K562 (cell line): Measurements from ENCODE around the gene ZYG11A.

Source experiments
- CCAR2 ChIP-seq: fragments of 200-400 bp; formaldehyde crosslinking; IDR thresholded peaks from 2 replicates; pipeline ENCODE4 v1.6.1; 2017; ENCODE audit warnings: mild to moderate bottlenecking, low read depth, low read length
- CHD4 ChIP-seq: fragments of 200-600 bp; sonication (generic); IDR thresholded peaks from 3 replicates; pipeline ENCODE4 v1.6.1; 2012; ENCODE audit warnings: low read depth, mild to moderate bottlenecking, mixed read lengths, low read length, inconsistent platforms; ENCODE audit not compliant: insufficient read depth, insufficient replicate concordance, poor library complexity, severe bottlenecking
- E4F1 ChIP-seq: fragments of 250-450 bp; sonication (Bioruptor Pico); IDR thresholded peaks from 2 replicates; pipeline ENCODE4 v1.5.0; 2021; ENCODE audit warnings: mild to moderate bottlenecking, borderline replicate concordance
- MTA2 ChIP-seq: fragments of 450-650 bp; IDR thresholded peaks from 2 replicates; pipeline ENCODE4 v1.6.1; 2016; ENCODE audit warnings: low read depth
- NFYB ChIP-seq: IDR thresholded peaks from 2 replicates; pipeline ENCODE4 v1.6.1; 2011; ENCODE audit warnings: mild to moderate bottlenecking, moderate library complexity; ENCODE audit not compliant: insufficient read length; ENCODE audit errors: extremely low read depth
- ZNF224 ChIP-seq: sonication (generic); formaldehyde crosslinking; IDR thresholded peaks from 2 replicates; pipeline ENCODE4 v1.8.0; 2022; ENCODE audit warnings: mild to moderate bottlenecking, missing genetic modification reagents
- ZNF766 ChIP-seq: fragments of 200-800 bp; sonication (Bioruptor generic); conservative IDR thresholded peaks from 2 replicates; pipeline ENCODE4 v1.6.1; 2016; ENCODE audit warnings: missing genetic modification characterization, missing compliant biosample characterization
- TF ChIP-seq, protein P1 (sequence below): fragments of 150-350 bp; conservative IDR thresholded peaks from 2 replicates; pipeline ENCODE4 v1.6.1; 2014; ENCODE audit warnings: low read length
- TF ChIP-seq, protein P2 (sequence below), 3 experiments: IDR thresholded peaks in 2 of 3; conservative IDR thresholded peaks in 1 of 3; 2 replicates each; pipeline ENCODE4 v1.5.1; 2011 to 2012; ENCODE audit warnings: low read length in 3 of 3, mild to moderate bottlenecking in 3 of 3, control low read depth in 2 of 3, improper control_type of control experiment in 1 of 3, inconsistent platforms in 1 of 3, low read depth in 1 of 3, mixed read lengths in 1 of 3, moderate library complexity in 1 of 3; ENCODE audit not compliant: insufficient read depth in 2 of 3

DNA sequence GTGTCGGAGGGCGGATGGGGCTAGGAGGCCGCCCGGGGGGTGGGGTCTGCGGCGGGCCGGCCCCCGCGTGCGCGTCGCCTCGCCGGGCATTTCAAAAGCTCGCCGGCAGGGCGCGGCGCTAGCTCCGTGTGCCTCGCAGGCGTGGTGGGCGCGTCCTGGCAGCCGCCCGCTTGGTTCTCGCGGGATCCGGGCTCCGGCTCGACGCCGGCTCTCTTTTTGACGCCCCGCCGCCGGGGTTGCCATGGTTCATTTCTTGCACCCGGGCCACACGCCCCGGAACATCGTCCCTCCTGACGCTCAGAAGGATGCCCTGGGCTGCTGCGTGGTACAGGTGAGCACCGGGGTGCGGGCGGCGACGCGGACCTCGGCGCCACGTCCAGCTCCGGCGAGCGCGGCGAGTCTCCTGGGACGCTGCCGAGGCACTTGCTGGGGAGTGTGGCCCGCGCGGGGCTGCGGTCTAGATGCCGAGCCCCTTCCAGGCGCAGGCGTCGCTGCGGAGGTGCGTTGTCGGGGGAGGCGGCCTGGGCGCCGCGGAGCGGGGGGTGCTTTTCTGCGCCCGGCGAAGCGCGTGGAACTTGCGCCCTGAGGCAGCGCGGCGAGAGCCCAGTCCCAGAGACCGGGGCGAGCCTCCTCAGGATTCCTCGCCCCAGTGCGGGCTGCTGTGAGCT lies at the start of gene ZYG11A:
- TF ChIP-seq E4F1 (CRISPR knock-in tag), result no peak
- TF ChIP-seq MTA2, result no peak
- TF ChIP-seq, protein P1, sequence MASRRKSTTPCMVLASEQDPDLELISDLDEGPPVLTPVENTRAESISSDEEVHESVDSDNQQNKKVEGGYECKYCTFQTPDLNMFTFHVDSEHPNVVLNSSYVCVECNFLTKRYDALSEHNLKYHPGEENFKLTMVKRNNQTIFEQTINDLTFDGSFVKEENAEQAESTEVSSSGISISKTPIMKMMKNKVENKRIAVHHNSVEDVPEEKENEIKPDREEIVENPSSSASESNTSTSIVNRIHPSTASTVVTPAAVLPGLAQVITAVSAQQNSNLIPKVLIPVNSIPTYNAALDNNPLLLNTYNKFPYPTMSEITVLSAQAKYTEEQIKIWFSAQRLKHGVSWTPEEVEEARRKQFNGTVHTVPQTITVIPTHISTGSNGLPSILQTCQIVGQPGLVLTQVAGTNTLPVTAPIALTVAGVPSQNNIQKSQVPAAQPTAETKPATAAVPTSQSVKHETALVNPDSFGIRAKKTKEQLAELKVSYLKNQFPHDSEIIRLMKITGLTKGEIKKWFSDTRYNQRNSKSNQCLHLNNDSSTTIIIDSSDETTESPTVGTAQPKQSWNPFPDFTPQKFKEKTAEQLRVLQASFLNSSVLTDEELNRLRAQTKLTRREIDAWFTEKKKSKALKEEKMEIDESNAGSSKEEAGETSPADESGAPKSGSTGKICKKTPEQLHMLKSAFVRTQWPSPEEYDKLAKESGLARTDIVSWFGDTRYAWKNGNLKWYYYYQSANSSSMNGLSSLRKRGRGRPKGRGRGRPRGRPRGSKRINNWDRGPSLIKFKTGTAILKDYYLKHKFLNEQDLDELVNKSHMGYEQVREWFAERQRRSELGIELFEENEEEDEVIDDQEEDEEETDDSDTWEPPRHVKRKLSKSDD, result peak; percentile 43; the same call in 1 of the 2 replicates
- TF ChIP-seq, protein P2, sequence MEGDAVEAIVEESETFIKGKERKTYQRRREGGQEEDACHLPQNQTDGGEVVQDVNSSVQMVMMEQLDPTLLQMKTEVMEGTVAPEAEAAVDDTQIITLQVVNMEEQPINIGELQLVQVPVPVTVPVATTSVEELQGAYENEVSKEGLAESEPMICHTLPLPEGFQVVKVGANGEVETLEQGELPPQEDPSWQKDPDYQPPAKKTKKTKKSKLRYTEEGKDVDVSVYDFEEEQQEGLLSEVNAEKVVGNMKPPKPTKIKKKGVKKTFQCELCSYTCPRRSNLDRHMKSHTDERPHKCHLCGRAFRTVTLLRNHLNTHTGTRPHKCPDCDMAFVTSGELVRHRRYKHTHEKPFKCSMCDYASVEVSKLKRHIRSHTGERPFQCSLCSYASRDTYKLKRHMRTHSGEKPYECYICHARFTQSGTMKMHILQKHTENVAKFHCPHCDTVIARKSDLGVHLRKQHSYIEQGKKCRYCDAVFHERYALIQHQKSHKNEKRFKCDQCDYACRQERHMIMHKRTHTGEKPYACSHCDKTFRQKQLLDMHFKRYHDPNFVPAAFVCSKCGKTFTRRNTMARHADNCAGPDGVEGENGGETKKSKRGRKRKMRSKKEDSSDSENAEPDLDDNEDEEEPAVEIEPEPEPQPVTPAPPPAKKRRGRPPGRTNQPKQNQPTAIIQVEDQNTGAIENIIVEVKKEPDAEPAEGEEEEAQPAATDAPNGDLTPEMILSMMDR (IDR thresholded peaks at IDR 0.05 in 2 of 3, conservative IDR thresholded peaks at IDR 0.05 in 1 of 3; ENCODE audit: insufficient read depth in 2 of 3, low read depth in 1 of 3, low read length in 3 of 3), result peak; percentile 51 to 67 (median 63); a peak in 4 of 6 replicates
- TF ChIP-seq ZNF224 (CRISPR knock-in tag), result peak; percentile 84
- 0 out of 2 replicates have a peak, but pooled peaks have one; percentile 10 for TF ChIP-seq ZNF766 (CRISPR knock-in tag)
- TF ChIP-seq NFYB, result no peak
- TF ChIP-seq CCAR2, result no peak
- peak; percentile 30 for TF ChIP-seq CHD4
